HCT116 (cell line): ENCODE results near the gene ASB10. TPM values are rescaled to one million over a fixed set of nuclear protein-coding genes. Genes with fewer than 3 reads are reported as not detected.

ENCODE experiments used
- ATAC-seq: fragments of 200-7000 bp; cut with Tn5 transposase; 2 replicates; pipeline ENCODE4 v1.9.1; 2020; ENCODE audit warnings: mild to moderate bottlenecking, moderate library complexity
- BruUV-seq: library from RNA; stranded (reverse); fragments of 400-500 nt; replicated peaks from 2 replicates; lab custom pipeline; 2021; lab: Mats Ljungman, UMichigan
- CTCF ChIA-PET: fragments of 300-600 bp; sonication (Branson Sonifier 250); formaldehyde crosslinking; loops from one replicate; lab custom pipeline; 2021; ENCODE audit warnings: antibody characterized with exemption; lab: Charles Lee
- POLR2A ChIA-PET: fragments of 300-600, 350-600 bp; sonication (Branson Sonifier 250); formaldehyde crosslinking; loops from one replicate; lab custom pipeline; 2021; ENCODE audit warnings: antibody characterized with exemption; lab: Charles Lee
- RAD21 ChIA-PET, 2 experiments: fragments of 300-600 bp; sonication (Branson Sonifier 250); formaldehyde crosslinking; loops; one replicate each; lab custom pipeline; 2023; ENCODE audit warnings: low total read pairs in 2 of 2; ENCODE audit not compliant: uncharacterized antibody in 2 of 2, unreplicated experiment in 2 of 2, low non-redundant PET in 1 of 2; lab: Charles Lee
- DNase-seq: peaks from one replicate; pipeline ENCODE4 v3.0.0-alpha.2; 2010; ENCODE audit warnings: low read depth, low spot score
- H2AFZ ChIP-seq: fragments of 200-600 bp; shearing (Covaris generic), sonication (generic); 2 replicates; pipeline ENCODE4 v1.6.1; 2017; ENCODE audit warnings: low read depth, mixed run types, mixed read lengths, antibody characterized with exemption, low read length; ENCODE audit not compliant: poor library complexity, severe bottlenecking
- H3K27ac ChIP-seq: 2 replicates; pipeline ENCODE4 v1.5.1; 2012; ENCODE audit warnings: low read depth, low read length
- H3K27me3 ChIP-seq: fragments of 200-600 bp; sonication (generic); 2 replicates; pipeline ENCODE4 v1.6.1; 2016; ENCODE audit warnings: mixed run types, low read length, mixed read lengths; ENCODE audit not compliant: insufficient read depth
- H3K36me3 ChIP-seq, 2 experiments: fragments of 200-500 bp in 1 of 2; fragments of 200-600 bp in 1 of 2; sonication (Bioruptor generic) in 1 of 2; sonication (generic) in 1 of 2; 2 replicates each; pipeline versions ENCODE4 v1.5.1 to v1.6.1; 2014 to 2016; ENCODE audit warnings: low read length in 2 of 2, inconsistent platforms in 1 of 2, mixed read lengths in 1 of 2, mixed run types in 1 of 2; ENCODE audit not compliant: insufficient read depth in 2 of 2, control insufficient read depth in 1 of 2
- H3K4me1 ChIP-seq, 2 experiments: fragments of 200-600 bp in 1 of 2; sonication (generic) in 1 of 2; 2 replicates each; pipeline versions ENCODE4 v1.5.1 to v1.6.1; 2012 to 2017; ENCODE audit warnings: low read length in 2 of 2, inconsistent platforms in 1 of 2, mild to moderate bottlenecking in 1 of 2, mixed read lengths in 1 of 2, mixed run types in 1 of 2, moderate library complexity in 1 of 2; ENCODE audit not compliant: insufficient read depth in 2 of 2, control insufficient read depth in 1 of 2
- H3K4me2 ChIP-seq: fragments of 200-600 bp; sonication (generic); 2 replicates; pipeline ENCODE4 v1.6.1; 2017; ENCODE audit warnings: mixed run types, low read length, mixed read lengths
- H3K4me3 ChIP-seq, 2 experiments: fragments of 200-600 bp in 1 of 2; sonication (generic) in 1 of 2; replicated peaks in 1 of 2; 2 replicates each; pipeline ENCODE4 v1.5.1; 2011 to 2016; ENCODE audit warnings: low read length in 2 of 2, control low read depth in 1 of 2, low read depth in 1 of 2, mild to moderate bottlenecking in 1 of 2, mixed read lengths in 1 of 2, mixed run types in 1 of 2
- H3K79me2 ChIP-seq: fragments of 200-600 bp; sonication (generic); 2 replicates; pipeline ENCODE4 v1.6.1; 2017; ENCODE audit warnings: mild to moderate bottlenecking, mixed run types, low read length, moderate library complexity, mixed read lengths; ENCODE audit not compliant: insufficient read depth
- H3K9ac ChIP-seq: fragments of 200-600 bp; sonication (generic); 2 replicates; pipeline ENCODE4 v1.6.1; 2016; ENCODE audit warnings: low read length, mixed read lengths
- H3K9me2 ChIP-seq: fragments of 200-600 bp; sonication (generic), shearing (Covaris generic); 2 replicates; pipeline ENCODE4 v1.6.1; 2017; ENCODE audit warnings: mixed run types, mild to moderate bottlenecking, moderate library complexity; ENCODE audit not compliant: insufficient read depth
- H3K9me3 ChIP-seq, 2 experiments: fragments of 200-500 bp in 1 of 2; fragments of 200-600 bp in 1 of 2; sonication (Bioruptor generic) in 1 of 2; sonication (generic) in 1 of 2; 2 replicates each; pipeline ENCODE4 v1.6.1; 2014 to 2017; ENCODE audit warnings: low read length in 2 of 2, mixed read lengths in 2 of 2, inconsistent platforms in 1 of 2, low read depth in 1 of 2, mild to moderate bottlenecking in 1 of 2, mixed run types in 1 of 2, moderate library complexity in 1 of 2; ENCODE audit not compliant: control insufficient read depth in 1 of 2, insufficient read depth in 1 of 2
- H4K20me1 ChIP-seq: fragments of 200-600 bp; sonication (generic), shearing (Covaris generic); 2 replicates; pipeline ENCODE4 v1.6.1; 2017; ENCODE audit warnings: mixed run types, mild to moderate bottlenecking, moderate library complexity; ENCODE audit not compliant: insufficient read depth
- ATF3 ChIP-seq: IDR thresholded peaks from 2 replicates; pipeline ENCODE4 v1.6.1; 2012
- CBX3 ChIP-seq: IDR thresholded peaks from 2 replicates; pipeline ENCODE4 v1.6.1; 2012; ENCODE audit warnings: low read depth
- CEBPB ChIP-seq: IDR thresholded peaks from 2 replicates; pipeline ENCODE4 v1.6.1; 2012; ENCODE audit warnings: low read depth
- CTCF ChIP-seq, 3 experiments: fragments of 200-600 bp in 1 of 3; sonication (generic) in 1 of 3; IDR thresholded peaks in 2 of 3; conservative IDR thresholded peaks in 1 of 3; 2 replicates each; pipeline ENCODE4 v1.5.1; 2012 to 2017; ENCODE audit warnings: low read depth in 2 of 3, low read length in 2 of 3, antibody characterized with exemption in 1 of 3, borderline replicate concordance in 1 of 3, control low read depth in 1 of 3, mild to moderate bottlenecking in 1 of 3, mixed read lengths in 1 of 3, mixed run types in 1 of 3, moderate library complexity in 1 of 3; ENCODE audit not compliant: insufficient read depth in 1 of 3
- ELF1 ChIP-seq: IDR thresholded peaks from 2 replicates; pipeline ENCODE4 v1.6.1; 2012; ENCODE audit warnings: low read depth, borderline replicate concordance
- EZH2 ChIP-seq: fragments of 200-600 bp; sonication (generic); IDR thresholded peaks from 2 replicates; pipeline ENCODE4 v1.6.1; 2017; ENCODE audit warnings: antibody characterized with exemption, mixed run types
- FOSL1 ChIP-seq: IDR thresholded peaks from 2 replicates; pipeline ENCODE4 v1.6.1; 2012; ENCODE audit warnings: low read depth
- JUND ChIP-seq: IDR thresholded peaks from 2 replicates; pipeline ENCODE4 v1.6.1; 2012
- MAX ChIP-seq: IDR thresholded peaks from 2 replicates; pipeline ENCODE4 v1.6.1; 2012
- POLR2AphosphoS5 ChIP-seq: IDR thresholded peaks from 2 replicates; pipeline ENCODE4 v1.6.1; 2011; ENCODE audit warnings: mild to moderate bottlenecking, low read depth, low read length, moderate library complexity
- REST ChIP-seq: IDR thresholded peaks from 2 replicates; pipeline ENCODE4 v1.6.1; 2012; ENCODE audit warnings: low read depth
- SIN3A ChIP-seq: IDR thresholded peaks from 2 replicates; pipeline ENCODE4 v1.6.1; 2012; ENCODE audit warnings: low read depth
- SRF ChIP-seq: IDR thresholded peaks from 2 replicates; pipeline ENCODE4 v1.6.1; 2012; ENCODE audit warnings: low read depth
- ZBTB33 ChIP-seq: IDR thresholded peaks from 2 replicates; pipeline ENCODE4 v1.6.1; 2011; ENCODE audit warnings: mild to moderate bottlenecking, low read length, moderate library complexity; ENCODE audit not compliant: insufficient replicate concordance; ENCODE audit errors: extremely low read depth
- intact Hi-C: fragments of 100-400 bp; cut with micrococcal nuclease; formaldehyde crosslinking; loops from 2 replicates; pipeline ENCODE4 v1.10.0; 2022
- total RNA-seq: library from RNA; stranded (reverse); gene quantifications from one replicate; pipeline ENCODE4 v1.2.1, GENCODE V29; 2021; ENCODE audit not compliant: unreplicated experiment

The ASB10 gene
- total RNA-seq, 1 experiment from 2014 or later, result not detected

GRCh38 chr7:151215396-151215795, 28.3 kb upstream of the ASB10 start (continued):
- TF ChIP-seq REST (no peak), MAX (no peak), CEBPB (no peak)
- TF ChIP-seq, all 23 proteins: peak for 0

- ChIA-PET CTCF (no interaction called here), POLR2A (interaction anchor here (1.3 kb wide), 1 partner anchor 14 kb away, joined by 4 read pairs; the partner anchor contains the start of gene ABCF2), RAD21 (no interaction called here)
- Histone ChIP-seq H3K27me3 (no peaks in the 10 kb centered on the region), H3K27ac (no peak overlapping the region), H3K4me2 (no peak overlapping the region), H3K4me3 (no peak overlapping the region), H3K9ac (no peak overlapping the region), H3K79me2 (no peaks in the 10 kb centered on the region), H4K20me1 (no peaks in the 10 kb centered on the region), H2AFZ (no peak overlapping the region), H3K9me2 (no peaks in the 10 kb centered on the region), H3K9me3 (no peaks in the 10 kb centered on the region), H3K4me1 (no peaks in the 10 kb centered on the region), H3K36me3 (peaks cover 32 to 49% of the 10 kb centered on the region in 2 experiments; a peak in 3 of 4 replicates)
- no peak for DNase-seq
- no peak for ATAC-seq
- no TSS peak for BruUV-seq
- intact Hi-C loops, result no loop called here
- TF ChIP-seq FOSL1 (no peak), ELF1 (no peak), ZBTB33 (no peak), MAX (no peak), CBX3 (no peak), EZH2 (no peak), SRF (no peak), CTCF (IDR thresholded peaks at IDR 0.05 in 2 of 3, conservative IDR thresholded peaks at IDR 0.05 in 1 of 3; ENCODE audit: borderline replicate concordance in 1 of 3, insufficient read depth in 1 of 3, low read depth in 2 of 3, low read length in 2 of 3) (no peak), SIN3A (no peak), POLR2AphosphoS5 (no peak), ATF3 (no peak), JUND (no peak)
Observed at GRCh38 chr7:151213826-151214225, 26.8 kb upstream of the ASB10 start.
